Measurements from ENCODE around the gene TSFM.

The TSFM gene

GRCh38 chr12:57841445-57841844 is 58.9 kb downstream of the TSFM start:
- POLR2A ChIA-PET: interaction anchor here (2.0 kb wide), 1 partner anchor 56 kb away, joined by 4 read pairs; no protein-coding TSS in a partner anchor
- H3K4me1 ChIP-seq (ENCODE audit: control insufficient read depth, insufficient read depth, low read length): peaks cover 52% of the 10 kb centered on the region
- H3K9me3 ChIP-seq (ENCODE audit: control insufficient read depth, insufficient read depth, low read depth, low read length): no peaks in the 10 kb centered on the region
- H3K4me3 ChIP-seq (ENCODE audit: low read depth, low read length): no peak overlapping the region
- TF ChIP-seq ZFP37 (tag by site-specific recombination; IDR thresholded peaks at IDR 0.05) (no peak), ZNF843 (tag by site-specific recombination; IDR thresholded peaks at IDR 0.05) (no peak), ZNF335 (tag by site-specific recombination; conservative IDR thresholded peaks at IDR 0.05) (no peak), ZNF23 (tag by site-specific recombination; IDR thresholded peaks at IDR 0.05; ENCODE audit: borderline replicate concordance) (no peak), ATF2 (tag by site-specific recombination; IDR thresholded peaks at IDR 0.05; ENCODE audit: low read depth) (no peak), ZNF114 (tag by site-specific recombination; IDR thresholded peaks at IDR 0.05) (no peak), ZNF169 (tag by site-specific recombination; IDR thresholded peaks at IDR 0.05) (no peak), ZNF404 (tag by site-specific recombination; IDR thresholded peaks at IDR 0.05) (no peak), ZNF549 (tag by site-specific recombination; IDR thresholded peaks at IDR 0.05) (no peak), ZNF548 (tag by site-specific recombination; IDR thresholded peaks at IDR 0.05) (no peak), ZIC2 (tag by site-specific recombination; IDR thresholded peaks at IDR 0.05) (no peak), ZNF544 (tag by site-specific recombination; IDR thresholded peaks at IDR 0.05) (no peak), ZNF510 (tag by site-specific recombination; IDR thresholded peaks at IDR 0.05; ENCODE audit: insufficient replicate concordance) (no peak), ZNF350 (tag by site-specific recombination; IDR thresholded peaks at IDR 0.05) (no peak), ZNF626 (tag by site-specific recombination; IDR thresholded peaks at IDR 0.05) (no peak), REPIN1 (tag by site-specific recombination; IDR thresholded peaks at IDR 0.05; ENCODE audit: low read depth) (no peak), ZNF211 (tag by site-specific recombination; IDR thresholded peaks at IDR 0.05; ENCODE audit: low read depth) (no peak)
- TF ChIP-seq, protein P1, sequence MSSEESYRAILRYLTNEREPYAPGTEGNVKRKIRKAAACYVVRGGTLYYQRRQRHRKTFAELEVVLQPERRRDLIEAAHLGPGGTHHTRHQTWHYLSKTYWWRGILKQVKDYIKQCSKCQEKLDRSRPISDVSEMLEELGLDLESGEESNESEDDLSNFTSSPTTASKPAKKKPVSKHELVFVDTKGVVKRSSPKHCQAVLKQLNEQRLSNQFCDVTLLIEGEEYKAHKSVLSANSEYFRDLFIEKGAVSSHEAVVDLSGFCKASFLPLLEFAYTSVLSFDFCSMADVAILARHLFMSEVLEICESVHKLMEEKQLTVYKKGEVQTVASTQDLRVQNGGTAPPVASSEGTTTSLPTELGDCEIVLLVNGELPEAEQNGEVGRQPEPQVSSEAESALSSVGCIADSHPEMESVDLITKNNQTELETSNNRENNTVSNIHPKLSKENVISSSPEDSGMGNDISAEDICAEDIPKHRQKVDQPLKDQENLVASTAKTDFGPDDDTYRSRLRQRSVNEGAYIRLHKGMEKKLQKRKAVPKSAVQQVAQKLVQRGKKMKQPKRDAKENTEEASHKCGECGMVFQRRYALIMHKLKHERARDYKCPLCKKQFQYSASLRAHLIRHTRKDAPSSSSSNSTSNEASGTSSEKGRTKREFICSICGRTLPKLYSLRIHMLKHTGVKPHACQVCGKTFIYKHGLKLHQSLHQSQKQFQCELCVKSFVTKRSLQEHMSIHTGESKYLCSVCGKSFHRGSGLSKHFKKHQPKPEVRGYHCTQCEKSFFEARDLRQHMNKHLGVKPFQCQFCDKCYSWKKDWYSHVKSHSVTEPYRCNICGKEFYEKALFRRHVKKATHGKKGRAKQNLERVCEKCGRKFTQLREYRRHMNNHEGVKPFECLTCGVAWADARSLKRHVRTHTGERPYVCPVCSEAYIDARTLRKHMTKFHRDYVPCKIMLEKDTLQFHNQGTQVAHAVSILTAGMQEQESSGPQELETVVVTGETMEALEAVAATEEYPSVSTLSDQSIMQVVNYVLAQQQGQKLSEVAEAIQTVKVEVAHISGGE (tag by site-specific recombination; conservative IDR thresholded peaks at IDR 0.05; ENCODE audit: low read depth): no peak
- H3K27ac ChIP-seq (ENCODE audit: extremely low read depth, low read depth, low read length): no peak overlapping the region
- no peaks in the 10 kb centered on the region for H3K36me3 ChIP-seq (ENCODE audit: control insufficient read depth in 2 of 2, insufficient read depth in 1 of 2, low read length in 2 of 2)
- CTCF ChIA-PET: interaction anchor here (4.7 kb wide), 1 partner anchor 63 kb away, joined by 31 read pairs; no protein-coding TSS in a partner anchor

DNA sequence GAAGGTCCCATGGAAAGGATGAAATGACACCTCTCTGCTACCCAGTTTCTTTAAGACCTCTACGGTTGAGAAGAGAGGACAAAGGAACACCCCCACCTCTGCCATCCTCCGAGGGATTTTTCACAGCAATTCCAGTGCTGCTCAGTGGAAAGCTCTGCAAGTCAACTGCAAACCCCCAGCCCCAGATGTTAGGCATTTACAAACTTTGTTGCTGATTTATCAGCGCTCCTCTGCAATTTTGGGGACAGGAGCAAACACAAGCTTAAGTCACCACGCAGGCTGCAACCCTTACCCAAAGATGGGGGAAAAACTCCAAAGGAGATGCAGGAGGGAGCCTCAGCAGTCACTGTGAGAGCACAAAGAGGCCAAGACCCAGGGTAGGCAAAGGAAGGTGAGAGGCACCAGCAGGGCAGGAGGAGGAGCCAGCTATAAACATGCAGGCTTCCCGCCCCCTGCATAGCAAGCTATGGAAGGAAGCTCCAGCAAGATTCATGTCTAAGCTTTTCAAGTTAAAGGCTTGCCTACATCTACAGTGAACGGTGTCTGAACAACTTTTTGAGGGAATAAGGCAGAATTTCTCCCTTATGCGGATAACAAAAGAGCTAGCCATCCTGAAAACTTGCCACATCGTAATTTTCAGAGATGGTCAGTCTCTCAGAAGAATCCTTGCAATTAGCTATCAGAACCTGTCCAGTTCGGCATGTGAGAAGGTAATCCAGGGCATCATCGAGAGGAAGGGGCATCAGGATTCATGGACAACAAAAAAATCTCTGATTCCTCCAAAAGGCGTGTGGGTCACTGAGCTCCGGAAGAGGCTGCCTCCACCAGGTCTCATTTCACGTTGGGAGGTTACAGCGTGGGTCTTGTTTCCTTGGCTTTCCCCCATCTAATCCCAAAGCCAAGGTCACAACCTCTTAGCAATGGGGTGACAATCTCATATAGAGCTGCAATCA is 60.0 kb downstream of the TSFM start:
- H3K27ac ChIP-seq (ENCODE audit: extremely low read depth, low read depth, low read length): no peak overlapping the region
- no peak overlapping the region for H3K4me3 ChIP-seq (ENCODE audit: low read depth, low read length)
- no peaks in the 10 kb centered on the region for H3K9me3 ChIP-seq (ENCODE audit: control insufficient read depth, insufficient read depth, low read depth, low read length)
- CTCF ChIA-PET: interaction anchor here (0.6 to 4.7 kb wide), 9 partner anchors 8 to 62 kb away, joined by 3 to 31 read pairs (median 5); no protein-coding TSS in a partner anchor
- no peaks in the 10 kb centered on the region for H3K36me3 ChIP-seq (ENCODE audit: control insufficient read depth in 2 of 2, insufficient read depth in 1 of 2, low read length in 2 of 2)
- POLR2A ChIA-PET: interaction anchor here (0.8 to 1.7 kb wide), 5 partner anchors 10 to 99 kb away, joined by 3 to 7 read pairs (median 4); partner anchors contain the start of gene ATP23
- H3K4me1 ChIP-seq (ENCODE audit: control insufficient read depth, insufficient read depth, low read length): peaks cover 41% of the 10 kb centered on the region
- TF ChIP-seq ZIC2 (tag by site-specific recombination; IDR thresholded peaks at IDR 0.05): peak; percentile 76
- no peak for TF ChIP-seq ZFP69B (tag by site-specific recombination; IDR thresholded peaks at IDR 0.05)
- no peak for TF ChIP-seq ZNF621 (tag by site-specific recombination; IDR thresholded peaks at IDR 0.05)
- no peak for TF ChIP-seq ZNF701 (tag by site-specific recombination; IDR thresholded peaks at IDR 0.05)
- TF ChIP-seq ZBTB17 (tag by site-specific recombination; IDR thresholded peaks at IDR 0.05): peak; percentile 37; the same call in 1 of the 2 replicates
- no peak for TF ChIP-seq EGR2 (tag by site-specific recombination; IDR thresholded peaks at IDR 0.05; ENCODE audit: low read depth)
- TF ChIP-seq IKZF3 (tag by site-specific recombination; IDR thresholded peaks at IDR 0.05): 0 out of 2 replicates have a peak, but pooled peaks have one; percentile 12
- TF ChIP-seq GLIS1 (tag by site-specific recombination; IDR thresholded peaks at IDR 0.05): peak; percentile 77
- no peak for TF ChIP-seq ZNF629 (tag by site-specific recombination; IDR thresholded peaks at IDR 0.05)
- TF ChIP-seq ZNF596 (tag by site-specific recombination; IDR thresholded peaks at IDR 0.05): no peak
- no peak for TF ChIP-seq ZNF776 (tag by site-specific recombination; IDR thresholded peaks at IDR 0.05; ENCODE audit: borderline replicate concordance)
- TF ChIP-seq, protein P2, sequence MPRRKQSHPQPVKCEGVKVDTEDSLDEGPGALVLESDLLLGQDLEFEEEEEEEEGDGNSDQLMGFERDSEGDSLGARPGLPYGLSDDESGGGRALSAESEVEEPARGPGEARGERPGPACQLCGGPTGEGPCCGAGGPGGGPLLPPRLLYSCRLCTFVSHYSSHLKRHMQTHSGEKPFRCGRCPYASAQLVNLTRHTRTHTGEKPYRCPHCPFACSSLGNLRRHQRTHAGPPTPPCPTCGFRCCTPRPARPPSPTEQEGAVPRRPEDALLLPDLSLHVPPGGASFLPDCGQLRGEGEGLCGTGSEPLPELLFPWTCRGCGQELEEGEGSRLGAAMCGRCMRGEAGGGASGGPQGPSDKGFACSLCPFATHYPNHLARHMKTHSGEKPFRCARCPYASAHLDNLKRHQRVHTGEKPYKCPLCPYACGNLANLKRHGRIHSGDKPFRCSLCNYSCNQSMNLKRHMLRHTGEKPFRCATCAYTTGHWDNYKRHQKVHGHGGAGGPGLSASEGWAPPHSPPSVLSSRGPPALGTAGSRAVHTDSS (tag by site-specific recombination; IDR thresholded peaks at IDR 0.05): no peak

Data from HEK293 (cell line).